Tibial artery (tissue), 4 donors: Measurements from ENCODE around the gene OR1F1.

Experiments used
- DNase-seq, 2 donors: peaks; one replicate each; pipeline ENCODE4 v3.0.0-alpha.2; 2019
- H3K27ac ChIP-seq, 2 donors: fragments of 200-600 bp; sonication (generic) in 1 of 2; 1 replicate in 1 of 2; 2 replicates in 1 of 2; pipeline ENCODE4 v1.5.1; 2018 to 2019; ENCODE audit warnings: mild to moderate bottlenecking in 1 of 2
- H3K27me3 ChIP-seq, 2 donors: fragments of 200-600 bp; sonication (generic) in 1 of 2; one replicate each; pipeline versions ENCODE4 v1.5.1 to v1.6.0; 2016 to 2019
- H3K36me3 ChIP-seq, 3 donors: fragments of 200-600 bp; sonication (generic) in 2 of 3; one replicate each; pipeline ENCODE4 v1.5.1; 2016 to 2019; ENCODE audit warnings: mild to moderate bottlenecking in 2 of 3
- H3K4me1 ChIP-seq, 4 donors: fragments of 200-600 bp; sonication (generic) in 2 of 4; 1 replicate in 3 of 4; 2 replicates in 1 of 4; pipeline ENCODE4 v1.5.1; 2016 to 2019
- H3K4me3 ChIP-seq, 2 donors: fragments of 200-600 bp; sonication (generic) in 1 of 2; 1 replicate in 1 of 2; 2 replicates in 1 of 2; pipeline ENCODE4 v1.5.1; 2018 to 2019; ENCODE audit warnings: mild to moderate bottlenecking in 2 of 2
- H3K9me3 ChIP-seq, 3 donors: fragments of 200-600 bp; sonication (generic) in 1 of 3; one replicate each; pipeline ENCODE4 v1.5.1; 2016 to 2019
- CTCF ChIP-seq, 2 experiments: fragments of 200-600 bp in 1 of 2; fragments of 450-650 bp in 1 of 2; IDR thresholded peaks; one replicate each; pipeline ENCODE4 v1.5.1; 2017 to 2019; ENCODE audit warnings: antibody characterized with exemption in 2 of 2, mild to moderate bottlenecking in 1 of 2, moderate library complexity in 1 of 2
- intact Hi-C: fragments of 100-400 bp; cut with DNase I; formaldehyde crosslinking; loops from one replicate; pipeline ENCODE4 v1.15.0; 2023; ENCODE audit warnings: low total_unique reads

OR1F1 gene

GRCh38 chr16:3158026-3158509 lies 29.9 kb upstream of the OR1F1 start:
- intact Hi-C loops: loop anchor here (10.0 kb wide), 1 partner anchor 347 kb away; the partner anchor contains the start of gene CLUAP1
- Histone ChIP-seq H3K4me3 (peak overlapping the region; percentile 63 to 72), H3K27ac (peak overlapping the region; percentile 79 to 85), H3K27me3 (peaks cover 0 to 23% of the 10 kb centered on the region in 2 donors), H3K4me1 (peaks cover 0 to 20% (median 13%) of the 10 kb centered on the region in 4 donors), H3K9me3 (peaks cover 0 to 6% (median 0%) of the 10 kb centered on the region in 3 donors), H3K36me3 (no peaks in the 10 kb centered on the region)
- DNase-seq: no peak
- TF ChIP-seq CTCF (IDR thresholded peaks at IDR 0.05): no peak

GRCh38 chr16:3158510-3159314 lies 29.3 kb upstream of the OR1F1 start:
- Histone ChIP-seq H3K4me3 (peak overlapping the region; percentile 63 to 72), H3K27ac (peak overlapping the region; percentile 79 to 85), H3K9me3 (peaks cover 0 to 6% (median 0%) of the 10 kb centered on the region in 3 donors), H3K36me3 (no peaks in the 10 kb centered on the region), H3K4me1 (peaks cover 0 to 20% (median 13%) of the 10 kb centered on the region in 4 donors), H3K27me3 (peaks cover 0 to 23% of the 10 kb centered on the region in 2 donors)
- intact Hi-C loops: loop anchor here (10.0 kb wide), 1 partner anchor 346 kb away; the partner anchor contains the start of gene CLUAP1
- DNase-seq: peak; percentile 82 to 94
- no peak for TF ChIP-seq CTCF (IDR thresholded peaks at IDR 0.05)

GRCh38 chr16:3161235-3162018 lies 26.6 kb upstream of the OR1F1 start:
- intact Hi-C loops: no loop called here
- DNase-seq: no peak
- Histone ChIP-seq H3K27ac (no peak overlapping the region), H3K4me3 (no peak overlapping the region), H3K9me3 (no peaks in the 10 kb centered on the region), H3K4me1 (peaks cover 0 to 24% (median 13%) of the 10 kb centered on the region in 4 donors), H3K36me3 (no peaks in the 10 kb centered on the region), H3K27me3 (peaks cover 0 to 37% of the 10 kb centered on the region in 2 donors)
- TF ChIP-seq CTCF (IDR thresholded peaks at IDR 0.05): no peak

- intact Hi-C loops: no loop called here
- H3K9me3 ChIP-seq: no peaks in the 10 kb centered on the region
- no peak overlapping the region for H3K4me3 ChIP-seq
- H3K27me3 ChIP-seq: peaks cover 0 to 52% of the 10 kb centered on the region in 2 donors
- no peaks in the 10 kb centered on the region for H3K36me3 ChIP-seq
- H3K4me1 ChIP-seq: peaks cover 0 to 14% (median 6%) of the 10 kb centered on the region in 4 donors
- no peak for DNase-seq
- H3K27ac ChIP-seq: no peak overlapping the region
- no peak for TF ChIP-seq CTCF (IDR thresholded peaks at IDR 0.05)
Observed at GRCh38 chr16:3164121-3164991, 23.6 kb upstream of the OR1F1 start.
